HepG2 (cell line): ENCODE measurements around the gene ZNF506. TPM values are rescaled to one million over a fixed set of nuclear protein-coding genes. Genes with fewer than 3 reads are reported as not detected.

Source experiments
- ARNTL ChIP-seq: sonication (generic); formaldehyde crosslinking; IDR thresholded peaks from 2 replicates; pipeline ENCODE4 v1.4.0; 2020; ENCODE audit warnings: mild to moderate bottlenecking, missing genetic modification reagents
- DR1 ChIP-seq: sonication (generic); formaldehyde crosslinking; IDR thresholded peaks from 2 replicates; pipeline ENCODE4 v1.8.0; 2021; ENCODE audit warnings: mild to moderate bottlenecking, missing genetic modification reagents, inconsistent platforms
- HOXA3 ChIP-seq: sonication (generic); formaldehyde crosslinking; IDR thresholded peaks from 2 replicates; pipeline ENCODE4 v1.5.0; 2020; ENCODE audit warnings: missing genetic modification reagents
- JARID2 ChIP-seq: sonication (generic); formaldehyde crosslinking; IDR thresholded peaks from 2 replicates; pipeline ENCODE4 v1.8.1; 2023; ENCODE audit warnings: missing genetic modification reagents, inconsistent platforms; ENCODE audit not compliant: insufficient replicate concordance
- JDP2 ChIP-seq: sonication (generic); formaldehyde crosslinking; IDR thresholded peaks from 2 replicates; pipeline ENCODE4 v1.8.1; 2022; ENCODE audit warnings: missing genetic modification reagents, borderline replicate concordance
- MIER3 ChIP-seq: IDR thresholded peaks from 2 replicates; pipeline ENCODE4 v1.6.1; 2016; ENCODE audit warnings: missing compliant biosample characterization, borderline replicate concordance
- MLLT10 ChIP-seq: sonication (generic); formaldehyde crosslinking; IDR thresholded peaks from 2 replicates; pipeline ENCODE4 v1.4.0; 2020; ENCODE audit warnings: missing genetic modification reagents
- RAD51 ChIP-seq: fragments of 450-650 bp; IDR thresholded peaks from 2 replicates; pipeline ENCODE4 v1.6.1; 2016; ENCODE audit warnings: borderline replicate concordance
- SIX4 ChIP-seq: sonication (generic); formaldehyde crosslinking; IDR thresholded peaks from 2 replicates; pipeline ENCODE4 v1.4.0; 2020; ENCODE audit warnings: missing genetic modification reagents
- ZNF296 ChIP-seq: sonication (generic); formaldehyde crosslinking; conservative IDR thresholded peaks from 2 replicates; pipeline ENCODE4 v1.5.0; 2020; ENCODE audit warnings: mild to moderate bottlenecking, missing genetic modification reagents
- ZNF30 ChIP-seq: sonication (generic); formaldehyde crosslinking; IDR thresholded peaks from 2 replicates; pipeline ENCODE4 v1.5.0; 2020; ENCODE audit warnings: mild to moderate bottlenecking, missing genetic modification reagents
- ZNF530 ChIP-seq: sonication (generic); formaldehyde crosslinking; IDR thresholded peaks from 2 replicates; pipeline ENCODE4 v1.5.0; 2020; ENCODE audit warnings: low read depth, mild to moderate bottlenecking, missing genetic modification reagents
- ZNF83 ChIP-seq: sonication (generic); formaldehyde crosslinking; IDR thresholded peaks from 2 replicates; pipeline ENCODE4 v1.4.0; 2020; ENCODE audit warnings: missing genetic modification reagents, mild to moderate bottlenecking, borderline replicate concordance
- ZSCAN9 ChIP-seq: IDR thresholded peaks from 2 replicates; pipeline ENCODE4 v1.6.1; 2016; ENCODE audit warnings: borderline replicate concordance
- polyA plus RNA-seq, 8 experiments: library from polyadenylated mRNA; depleted of rRNA in 3 of 8; stranded (reverse) in 7 of 8; unstranded in 1 of 8; fragments of >200 nt; fragmentation: Illumina TruSeq in 4 of 8; extraction: Trizol in 4 of 8; gene quantifications; 2 replicates each; pipeline versions ENCODE4 v1.2.1 to v1.2.3, GENCODE V29; 2011 to 2016; ENCODE audit warnings: low read depth in 4 of 8, missing spikeins in 1 of 8, mixed read lengths in 1 of 8; ENCODE audit not compliant: insufficient read depth in 1 of 8
- total RNA-seq, 5 experiments: library from RNA; depleted of rRNA; stranded (reverse); fragments of >200 nt; fragmentation: Illumina TruSeq; extraction: Trizol; gene quantifications; 2 replicates each; pipeline ENCODE4 v1.2.3, GENCODE V29; 2016; ENCODE audit warnings: low read depth in 1 of 5
- TF ChIP-seq, protein P1 (sequence below): IDR thresholded peaks from 2 replicates; pipeline ENCODE4 v1.6.1; 2016; ENCODE audit warnings: low read depth, control low read depth
- TF ChIP-seq, protein P2 (sequence below): sonication (generic); formaldehyde crosslinking; IDR thresholded peaks from 2 replicates; pipeline ENCODE4 v1.5.0; 2020; ENCODE audit warnings: mild to moderate bottlenecking, missing genetic modification reagents, borderline replicate concordance
- TF ChIP-seq, protein P3 (sequence below): sonication (generic); formaldehyde crosslinking; IDR thresholded peaks from 2 replicates; pipeline ENCODE4 v1.9.0; 2021; ENCODE audit warnings: missing genetic modification reagents, borderline replicate concordance
- TF ChIP-seq, protein P4 (sequence below): sonication (generic); formaldehyde crosslinking; IDR thresholded peaks from 2 replicates; pipeline ENCODE4 v1.5.1; 2020; ENCODE audit warnings: missing genetic modification reagents, mild to moderate bottlenecking, borderline replicate concordance
- TF ChIP-seq, protein P5 (sequence below): sonication (generic); formaldehyde crosslinking; conservative IDR thresholded peaks from 2 replicates; pipeline ENCODE4 v1.8.0; 2022; ENCODE audit warnings: mild to moderate bottlenecking, moderate library complexity, missing genetic modification reagents

The ZNF506 gene
- total and polyA plus RNA-seq, 2 of the 13 experiments (the other 11 are each of a cell fraction or from before 2014, with no cell fraction given) = not detected

DNA sequence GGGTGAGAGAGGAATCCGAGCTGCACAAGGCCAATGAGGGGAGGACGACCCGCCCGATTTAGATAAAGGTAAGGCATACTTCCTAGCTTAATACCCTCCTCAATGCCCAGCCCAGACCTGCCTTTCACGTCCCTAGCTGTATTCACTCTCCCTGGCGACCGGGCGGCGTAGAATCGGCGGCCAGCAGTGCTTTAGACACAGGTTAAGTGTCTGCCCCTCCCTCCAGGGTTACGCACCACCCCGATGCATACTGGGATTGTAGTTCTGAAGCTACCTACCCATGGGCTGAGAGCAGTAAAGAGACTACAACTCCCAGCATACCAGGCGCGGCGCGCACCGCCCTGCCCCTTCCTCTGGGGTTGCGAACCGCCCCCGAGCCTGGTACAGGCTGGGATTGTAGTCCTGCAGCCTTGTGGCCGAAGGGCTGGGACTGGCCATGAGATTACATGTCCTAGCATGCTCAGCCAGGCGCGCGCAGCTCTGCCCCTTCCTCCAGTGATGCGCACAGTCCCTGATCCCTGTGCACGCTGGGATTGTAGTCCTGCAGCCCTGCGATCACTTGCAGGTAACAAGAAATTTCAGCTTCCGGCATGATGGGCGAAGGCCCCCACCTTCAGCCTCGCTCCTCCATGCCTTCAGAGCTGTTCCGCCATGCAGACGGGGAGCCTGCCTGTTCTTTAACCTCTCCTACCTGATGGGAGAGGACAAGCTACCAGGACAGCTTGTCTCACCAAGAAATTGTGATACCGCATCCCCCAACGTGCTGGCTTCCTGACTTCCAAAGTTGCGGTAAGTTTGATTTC, 45.1 kb downstream of the ZNF506 start (continued):
- TF ChIP-seq, protein P1, sequence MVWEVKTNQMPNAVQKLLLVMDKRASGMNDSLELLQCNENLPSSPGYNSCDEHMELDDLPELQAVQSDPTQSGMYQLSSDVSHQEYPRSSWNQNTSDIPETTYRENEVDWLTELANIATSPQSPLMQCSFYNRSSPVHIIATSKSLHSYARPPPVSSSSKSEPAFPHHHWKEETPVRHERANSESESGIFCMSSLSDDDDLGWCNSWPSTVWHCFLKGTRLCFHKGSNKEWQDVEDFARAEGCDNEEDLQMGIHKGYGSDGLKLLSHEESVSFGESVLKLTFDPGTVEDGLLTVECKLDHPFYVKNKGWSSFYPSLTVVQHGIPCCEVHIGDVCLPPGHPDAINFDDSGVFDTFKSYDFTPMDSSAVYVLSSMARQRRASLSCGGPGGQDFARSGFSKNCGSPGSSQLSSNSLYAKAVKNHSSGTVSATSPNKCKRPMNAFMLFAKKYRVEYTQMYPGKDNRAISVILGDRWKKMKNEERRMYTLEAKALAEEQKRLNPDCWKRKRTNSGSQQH (CRISPR knock-in tag) = peak; percentile 38; the same call in 1 of the 2 replicates
- TF ChIP-seq ZNF30 (CRISPR knock-in tag) (no peak), RAD51 (no peak), ARNTL (CRISPR knock-in tag) (0 out of 2 replicates have a peak, but pooled peaks have one; percentile 22), MLLT10 (CRISPR knock-in tag) (no peak), ZNF296 (0 out of 2 replicates have a peak, but pooled peaks have one; percentile 69), ZSCAN9 (0 out of 2 replicates have a peak, but pooled peaks have one; percentile 57), SIX4 (peak; percentile 50), DR1 (peak; percentile 91), HOXA3 (CRISPR knock-in tag) (peak; percentile 86), MIER3 (CRISPR knock-in tag) (peak; percentile 81; the same call in 1 of the 2 replicates), JDP2 (CRISPR knock-in tag) (no peak), JARID2 (no peak), ZNF83 (no peak), ZNF530 (CRISPR knock-in tag) (no peak)
- TF ChIP-seq, protein P2, sequence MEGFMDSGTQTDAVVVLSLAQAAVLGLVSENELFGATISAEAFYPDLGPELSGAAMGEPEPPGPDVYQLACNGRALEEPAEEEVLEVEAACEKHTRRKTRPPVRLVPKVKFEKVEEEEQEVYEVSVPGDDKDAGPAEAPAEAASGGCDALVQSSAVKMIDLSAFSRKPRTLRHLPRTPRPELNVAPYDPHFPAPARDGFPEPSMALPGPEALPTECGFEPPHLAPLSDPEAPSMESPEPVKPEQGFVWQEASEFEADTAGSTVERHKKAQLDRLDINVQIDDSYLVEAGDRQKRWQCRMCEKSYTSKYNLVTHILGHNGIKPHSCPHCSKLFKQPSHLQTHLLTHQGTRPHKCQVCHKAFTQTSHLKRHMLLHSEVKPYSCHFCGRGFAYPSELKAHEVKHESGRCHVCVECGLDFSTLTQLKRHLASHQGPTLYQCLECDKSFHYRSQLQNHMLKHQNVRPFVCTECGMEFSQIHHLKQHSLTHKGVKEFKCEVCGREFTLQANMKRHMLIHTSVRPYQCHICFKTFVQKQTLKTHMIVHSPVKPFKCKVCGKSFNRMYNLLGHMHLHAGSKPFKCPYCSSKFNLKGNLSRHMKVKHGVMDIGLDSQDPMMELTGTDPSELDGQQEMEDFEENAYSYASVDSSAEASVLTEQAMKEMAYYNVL (CRISPR knock-in tag) = peak; percentile 34; the same call in 1 of the 2 replicates
- TF ChIP-seq, protein P3, sequence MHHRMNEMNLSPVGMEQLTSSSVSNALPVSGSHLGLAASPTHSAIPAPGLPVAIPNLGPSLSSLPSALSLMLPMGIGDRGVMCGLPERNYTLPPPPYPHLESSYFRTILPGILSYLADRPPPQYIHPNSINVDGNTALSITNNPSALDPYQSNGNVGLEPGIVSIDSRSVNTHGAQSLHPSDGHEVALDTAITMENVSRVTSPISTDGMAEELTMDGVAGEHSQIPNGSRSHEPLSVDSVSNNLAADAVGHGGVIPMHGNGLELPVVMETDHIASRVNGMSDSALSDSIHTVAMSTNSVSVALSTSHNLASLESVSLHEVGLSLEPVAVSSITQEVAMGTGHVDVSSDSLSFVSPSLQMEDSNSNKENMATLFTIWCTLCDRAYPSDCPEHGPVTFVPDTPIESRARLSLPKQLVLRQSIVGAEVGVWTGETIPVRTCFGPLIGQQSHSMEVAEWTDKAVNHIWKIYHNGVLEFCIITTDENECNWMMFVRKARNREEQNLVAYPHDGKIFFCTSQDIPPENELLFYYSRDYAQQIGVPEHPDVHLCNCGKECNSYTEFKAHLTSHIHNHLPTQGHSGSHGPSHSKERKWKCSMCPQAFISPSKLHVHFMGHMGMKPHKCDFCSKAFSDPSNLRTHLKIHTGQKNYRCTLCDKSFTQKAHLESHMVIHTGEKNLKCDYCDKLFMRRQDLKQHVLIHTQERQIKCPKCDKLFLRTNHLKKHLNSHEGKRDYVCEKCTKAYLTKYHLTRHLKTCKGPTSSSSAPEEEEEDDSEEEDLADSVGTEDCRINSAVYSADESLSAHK = no peak
- TF ChIP-seq, protein P4, sequence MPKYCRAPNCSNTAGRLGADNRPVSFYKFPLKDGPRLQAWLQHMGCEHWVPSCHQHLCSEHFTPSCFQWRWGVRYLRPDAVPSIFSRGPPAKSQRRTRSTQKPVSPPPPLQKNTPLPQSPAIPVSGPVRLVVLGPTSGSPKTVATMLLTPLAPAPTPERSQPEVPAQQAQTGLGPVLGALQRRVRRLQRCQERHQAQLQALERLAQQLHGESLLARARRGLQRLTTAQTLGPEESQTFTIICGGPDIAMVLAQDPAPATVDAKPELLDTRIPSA = no peak
- TF ChIP-seq, protein P5, sequence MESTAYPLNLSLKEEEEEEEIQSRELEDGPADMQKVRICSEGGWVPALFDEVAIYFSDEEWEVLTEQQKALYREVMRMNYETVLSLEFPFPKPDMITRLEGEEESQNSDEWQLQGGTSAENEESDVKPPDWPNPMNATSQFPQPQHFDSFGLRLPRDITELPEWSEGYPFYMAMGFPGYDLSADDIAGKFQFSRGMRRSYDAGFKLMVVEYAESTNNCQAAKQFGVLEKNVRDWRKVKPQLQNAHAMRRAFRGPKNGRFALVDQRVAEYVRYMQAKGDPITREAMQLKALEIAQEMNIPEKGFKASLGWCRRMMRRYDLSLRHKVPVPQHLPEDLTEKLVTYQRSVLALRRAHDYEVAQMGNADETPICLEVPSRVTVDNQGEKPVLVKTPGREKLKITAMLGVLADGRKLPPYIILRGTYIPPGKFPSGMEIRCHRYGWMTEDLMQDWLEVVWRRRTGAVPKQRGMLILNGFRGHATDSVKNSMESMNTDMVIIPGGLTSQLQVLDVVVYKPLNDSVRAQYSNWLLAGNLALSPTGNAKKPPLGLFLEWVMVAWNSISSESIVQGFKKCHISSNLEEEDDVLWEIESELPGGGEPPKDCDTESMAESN = peak; percentile 88; the same call in 1 of the 2 replicates
